Epithelial cell of esophagus (primary cell): ENCODE data around the gene SYT12.
A peak's percentile ranks its signal among the peaks of the same experiment; 100 is the strongest.

Experiments used
- DNase-seq: peaks from one replicate; pipeline ENCODE4 v3.0.0; 2010; ENCODE audit warnings: low read depth
- H3K4me3 ChIP-seq: 2 replicates; pipeline ENCODE4 v1.5.1; 2011; ENCODE audit warnings: mild to moderate bottlenecking, low read length, control low read depth
- TF ChIP-seq, protein P1 (sequence below): IDR thresholded peaks from 2 replicates; pipeline ENCODE4 v1.5.1; 2011; ENCODE audit warnings: low read depth, mild to moderate bottlenecking, low read length, control low read depth, inconsistent platforms; ENCODE audit not compliant: insufficient read depth; ENCODE audit errors: missing control alignments

SYT12 gene, protein sequence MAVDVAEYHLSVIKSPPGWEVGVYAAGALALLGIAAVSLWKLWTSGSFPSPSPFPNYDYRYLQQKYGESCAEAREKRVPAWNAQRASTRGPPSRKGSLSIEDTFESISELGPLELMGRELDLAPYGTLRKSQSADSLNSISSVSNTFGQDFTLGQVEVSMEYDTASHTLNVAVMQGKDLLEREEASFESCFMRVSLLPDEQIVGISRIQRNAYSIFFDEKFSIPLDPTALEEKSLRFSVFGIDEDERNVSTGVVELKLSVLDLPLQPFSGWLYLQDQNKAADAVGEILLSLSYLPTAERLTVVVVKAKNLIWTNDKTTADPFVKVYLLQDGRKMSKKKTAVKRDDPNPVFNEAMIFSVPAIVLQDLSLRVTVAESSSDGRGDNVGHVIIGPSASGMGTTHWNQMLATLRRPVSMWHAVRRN

DNA sequence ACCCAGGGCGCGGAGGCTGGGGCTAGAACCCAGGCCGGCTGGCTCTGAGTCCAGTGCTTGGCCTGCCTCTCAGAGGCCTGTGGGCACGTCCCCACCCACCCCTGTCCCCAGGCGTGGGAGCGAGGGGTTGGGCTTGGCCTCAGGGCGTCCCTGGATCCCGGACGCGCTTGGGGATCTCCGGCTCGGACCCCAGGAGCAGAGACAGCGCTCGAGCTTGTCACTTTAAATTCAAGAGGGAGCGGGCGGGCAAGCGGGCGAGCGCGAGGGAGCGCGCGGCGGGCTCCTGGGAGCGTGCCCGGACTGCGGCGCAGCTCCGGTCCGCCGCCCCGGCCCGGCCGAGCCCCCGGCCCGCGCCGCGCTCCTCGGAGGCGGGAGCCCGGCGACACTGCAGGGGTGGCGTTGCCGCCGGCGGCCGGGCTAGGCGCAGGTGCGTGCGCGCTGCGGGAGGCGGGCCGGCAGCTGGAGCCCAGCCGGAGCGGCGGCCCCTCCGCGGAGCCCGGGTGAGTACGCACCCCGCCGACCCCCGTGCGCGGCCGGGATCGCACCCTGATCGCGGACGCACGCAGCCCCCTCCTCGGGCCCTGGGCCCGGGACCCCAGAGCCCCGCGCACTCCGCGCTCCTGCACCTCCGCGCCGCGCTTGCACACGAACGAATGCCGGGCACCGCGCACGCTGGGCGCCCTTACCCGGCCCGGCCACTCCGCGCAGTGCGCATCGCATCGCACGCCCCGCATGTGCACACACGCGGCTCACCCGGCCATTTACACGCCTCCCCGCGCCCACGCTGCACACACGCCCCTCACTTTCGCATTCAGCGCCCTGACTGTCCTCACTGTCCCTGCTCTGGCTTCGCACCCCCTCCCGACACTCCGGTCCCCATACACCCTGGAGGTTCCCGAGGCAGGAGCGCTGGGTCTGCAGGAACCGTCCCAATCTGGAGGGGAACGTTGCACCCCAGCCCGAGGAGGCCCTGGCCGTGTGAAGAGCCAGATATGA is at the start of gene SYT12:
TSS of gene SYT12 (plus strand) at position 174 of the 996 bp plus-strand sequence. CDS start 7,011 bp downstream, outside the sequence.
- TF ChIP-seq, protein P1, sequence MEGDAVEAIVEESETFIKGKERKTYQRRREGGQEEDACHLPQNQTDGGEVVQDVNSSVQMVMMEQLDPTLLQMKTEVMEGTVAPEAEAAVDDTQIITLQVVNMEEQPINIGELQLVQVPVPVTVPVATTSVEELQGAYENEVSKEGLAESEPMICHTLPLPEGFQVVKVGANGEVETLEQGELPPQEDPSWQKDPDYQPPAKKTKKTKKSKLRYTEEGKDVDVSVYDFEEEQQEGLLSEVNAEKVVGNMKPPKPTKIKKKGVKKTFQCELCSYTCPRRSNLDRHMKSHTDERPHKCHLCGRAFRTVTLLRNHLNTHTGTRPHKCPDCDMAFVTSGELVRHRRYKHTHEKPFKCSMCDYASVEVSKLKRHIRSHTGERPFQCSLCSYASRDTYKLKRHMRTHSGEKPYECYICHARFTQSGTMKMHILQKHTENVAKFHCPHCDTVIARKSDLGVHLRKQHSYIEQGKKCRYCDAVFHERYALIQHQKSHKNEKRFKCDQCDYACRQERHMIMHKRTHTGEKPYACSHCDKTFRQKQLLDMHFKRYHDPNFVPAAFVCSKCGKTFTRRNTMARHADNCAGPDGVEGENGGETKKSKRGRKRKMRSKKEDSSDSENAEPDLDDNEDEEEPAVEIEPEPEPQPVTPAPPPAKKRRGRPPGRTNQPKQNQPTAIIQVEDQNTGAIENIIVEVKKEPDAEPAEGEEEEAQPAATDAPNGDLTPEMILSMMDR: no peak
- DNase-seq: peak; percentile 46
- H3K4me3 ChIP-seq: peak within 1 kb of the TSS; percentile 44

DNA sequence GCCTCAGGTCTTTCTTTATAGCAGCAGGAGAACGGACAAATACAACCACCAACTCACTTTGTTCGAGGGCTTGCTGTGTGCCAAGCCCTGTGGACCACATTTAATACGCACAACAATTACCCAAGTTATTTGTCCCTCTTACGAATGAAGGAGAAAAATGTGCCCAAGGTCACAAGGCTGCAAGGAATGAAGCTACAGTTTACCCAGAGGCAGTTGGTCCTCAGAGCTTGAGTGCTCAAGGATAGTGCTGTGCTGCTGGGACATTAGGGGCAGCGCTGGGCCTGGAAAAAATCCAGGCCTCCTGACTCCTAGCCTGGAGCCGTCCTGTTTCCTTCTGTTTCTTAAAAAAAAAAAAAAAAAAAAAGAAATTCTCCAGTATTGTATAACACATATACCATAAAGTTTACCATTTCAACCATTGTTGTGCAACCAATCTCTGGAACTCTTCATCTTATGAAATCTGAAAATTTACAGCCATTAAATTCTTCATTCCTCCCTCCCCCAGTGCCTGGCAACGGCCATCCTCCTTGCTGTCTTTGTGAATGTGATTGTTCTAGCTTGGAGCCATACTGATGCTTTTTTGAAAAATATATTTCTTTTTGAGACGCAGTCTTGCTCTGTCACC is 48.9 kb upstream of the SYT12 start:
- no peak for DNase-seq
- no peak overlapping the region for H3K4me3 ChIP-seq
- TF ChIP-seq, protein P1: no peak

DNA sequence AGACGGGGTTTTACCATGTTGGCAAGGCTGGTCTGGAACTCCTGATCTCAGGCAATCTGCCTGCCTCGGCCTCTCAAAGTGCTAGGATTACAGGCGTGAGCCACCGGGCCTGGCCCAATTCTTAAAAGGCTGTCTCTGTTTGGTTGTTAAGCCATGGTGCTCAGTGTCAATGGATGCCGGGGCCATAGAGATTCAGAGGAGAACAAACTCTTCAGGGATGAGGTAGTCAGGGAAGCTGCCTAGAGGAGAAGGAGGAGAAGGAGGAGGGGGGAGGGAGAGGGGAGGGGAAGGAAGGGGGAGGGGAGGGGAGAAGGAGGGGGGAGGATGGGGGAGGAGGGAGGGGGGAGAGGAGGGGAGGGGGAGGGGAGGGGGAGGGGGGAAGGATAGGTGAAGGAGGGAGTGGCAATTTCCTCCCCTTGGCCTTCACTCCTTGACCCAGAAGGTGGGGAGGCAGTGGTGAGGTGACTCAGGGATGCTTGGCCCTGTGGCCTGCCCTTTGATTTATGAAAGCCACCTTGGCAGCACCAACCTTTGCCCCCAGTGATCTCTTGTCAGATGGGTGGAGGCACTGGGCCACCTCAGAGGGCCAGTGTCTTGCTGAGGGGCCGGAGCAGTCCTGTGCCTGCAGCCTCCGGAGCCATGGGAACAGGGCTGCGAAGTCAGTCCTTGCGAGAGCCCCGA is 48.1 kb upstream of the SYT12 start, which contains the start of gene C11orf86:
TSS of gene C11orf86 (plus strand) at position 581 of the 681 bp plus-strand sequence. CDS start at position 640, 59 bp downstream.
- no peak within 1 kb of the TSS for H3K4me3 ChIP-seq
- TF ChIP-seq, protein P1: no peak
- DNase-seq: no peak

- no peak for DNase-seq
- no peak overlapping the region for H3K4me3 ChIP-seq
- TF ChIP-seq, protein P1: no peak
These were observed 47.4 kb upstream of the SYT12 start for GRCh38 chr11:66975405-66976027.

DNA sequence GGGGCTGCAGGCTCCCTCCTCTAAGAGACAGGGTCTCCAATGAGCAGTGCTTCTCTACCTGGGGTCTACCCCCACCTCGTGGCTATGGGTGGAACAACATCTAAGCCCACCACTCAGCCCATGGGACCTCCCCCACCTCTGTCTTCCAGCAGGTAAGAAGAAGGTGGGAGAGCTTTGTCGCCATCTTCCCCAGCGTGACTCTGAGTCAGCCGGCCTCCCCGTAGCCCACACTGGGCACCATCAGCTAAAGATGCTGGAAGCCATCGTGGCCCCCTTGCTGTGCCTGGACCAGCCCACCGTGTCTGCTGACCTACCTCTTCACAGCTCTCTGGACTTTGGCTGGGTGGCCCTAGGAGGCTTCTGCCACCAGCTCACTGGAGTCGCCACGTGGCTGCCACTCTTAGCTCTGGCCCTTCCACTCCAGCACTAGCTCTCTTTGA is 46.9 kb upstream of the SYT12 start:
- no peak overlapping the region for H3K4me3 ChIP-seq
- no peak for DNase-seq
- TF ChIP-seq, protein P1: peak; percentile 71
